B cell (primary cell): ENCODE results near the gene TBX21. TPM values are rescaled to one million over a fixed set of nuclear protein-coding genes. Genes with fewer than 3 reads are reported as not detected.

Experiments
- ATAC-seq: fragments of 200-7000 bp; cut with Tn5 transposase; one replicate; pipeline ENCODE4 v1.10.0; 2021; ENCODE audit warnings: low read depth, mild to moderate bottlenecking, moderate number of reproducible peaks, moderate library complexity
- CTCF ChIA-PET: fragments of 350-600 bp; sonication (Branson Sonifier 250); formaldehyde crosslinking; loops from one replicate; lab custom pipeline; 2021; ENCODE audit warnings: antibody characterized with exemption, inconsistent platforms; lab: Charles Lee
- POLR2A ChIA-PET: fragments of 350-600 bp; sonication (Branson Sonifier 250); formaldehyde crosslinking; loops from one replicate; lab custom pipeline; 2021; ENCODE audit warnings: antibody characterized with exemption; lab: Charles Lee
- DNase-seq: peaks from one replicate; pipeline ENCODE4 v3.0.0; 2013
- H2AFZ ChIP-seq: 2 replicates; pipeline ENCODE4 v1.6.1; 2012; ENCODE audit warnings: mild to moderate bottlenecking, low read depth, low read length; ENCODE audit not compliant: insufficient read depth, poor library complexity, severe bottlenecking
- H3K27ac ChIP-seq, 2 donors: 1 replicate in 1 of 2; 2 replicates in 1 of 2; pipeline ENCODE4 v1.5.1; 2012 to 2013; ENCODE audit warnings: low read length in 2 of 2, mild to moderate bottlenecking in 2 of 2, moderate library complexity in 1 of 2
- H3K27me3 ChIP-seq, 4 experiments: fragments of 200-600 bp in 1 of 4; sonication (generic) in 1 of 4; replicated peaks in 1 of 4; 1 replicate in 2 of 4; 2 replicates in 2 of 4; pipeline versions ENCODE4 v1.6.1 to v1.7.0; 2013 to 2016; ENCODE audit warnings: low read length in 3 of 4, mild to moderate bottlenecking in 2 of 4, mixed read lengths in 1 of 4, moderate library complexity in 1 of 4; ENCODE audit not compliant: insufficient read depth in 4 of 4, control insufficient read depth in 3 of 4; ENCODE audit errors: control extremely low read depth in 1 of 4
- H3K36me3 ChIP-seq, 2 experiments: replicated peaks in 1 of 2; 1 replicate in 1 of 2; 2 replicates in 1 of 2; pipeline versions ENCODE4 v1.6.1 to v1.7.1; 2013; ENCODE audit warnings: low read length in 1 of 2; ENCODE audit not compliant: insufficient read depth in 2 of 2, control insufficient read depth in 1 of 2; ENCODE audit errors: control extremely low read depth in 1 of 2, extremely low read depth in 1 of 2
- H3K4me1 ChIP-seq, 2 donors: fragments of 200-600 bp in 1 of 2; sonication (generic) in 1 of 2; 1 replicate in 1 of 2; 2 replicates in 1 of 2; pipeline versions ENCODE4 v1.5.1 to v1.6.1; 2013 to 2017; ENCODE audit warnings: low read length in 2 of 2; ENCODE audit not compliant: control insufficient read depth in 2 of 2, insufficient read depth in 2 of 2
- H3K4me2 ChIP-seq: replicated peaks from 2 replicates; pipeline ENCODE3; 2012; ENCODE audit warnings: mild to moderate bottlenecking, low read depth, low read length; ENCODE audit not compliant: poor library complexity, severe bottlenecking
- H3K4me3 ChIP-seq, 5 experiments: fragments of 200-600 bp in 1 of 5; sonication (generic) in 1 of 5; 1 replicate in 3 of 5; 2 replicates in 2 of 5; pipeline versions ENCODE4 v1.5.1 to v1.7.0; 2011 to 2016; ENCODE audit warnings: low read length in 4 of 5, mild to moderate bottlenecking in 4 of 5, low read depth in 2 of 5, control low read depth in 1 of 5, moderate library complexity in 1 of 5; ENCODE audit not compliant: insufficient read depth in 1 of 5; ENCODE audit errors: control extremely low read depth in 1 of 5, extremely low read depth in 1 of 5
- H3K79me2 ChIP-seq: fragments of 200-600 bp; sonication (generic); one replicate; pipeline ENCODE4 v1.6.0; 2016; ENCODE audit warnings: low read length; ENCODE audit not compliant: control insufficient read depth, insufficient read depth
- H3K9ac ChIP-seq: fragments of 200-600 bp; sonication (generic); 2 replicates; pipeline ENCODE4 v1.6.1; 2017; ENCODE audit warnings: mild to moderate bottlenecking, low read length, moderate library complexity
- H3K9me3 ChIP-seq, 3 donors: one replicate each; pipeline versions ENCODE4 v1.6.1 to v1.7.1; 2013; ENCODE audit warnings: low read length in 2 of 3; ENCODE audit not compliant: control insufficient read depth in 2 of 3, insufficient read depth in 1 of 3; ENCODE audit errors: control extremely low read depth in 1 of 3
- H4K20me1 ChIP-seq: 2 replicates; pipeline ENCODE4 v1.6.0; 2012; ENCODE audit warnings: mild to moderate bottlenecking, low read length; ENCODE audit not compliant: insufficient read depth, control insufficient read depth, poor library complexity, severe bottlenecking
- H3K27ac Mint-ChIP-seq: one replicate; pipeline ENCODE4 v1.8.0; 2021; ENCODE audit warnings: mixed read lengths
- H3K27me3 Mint-ChIP-seq: one replicate; pipeline ENCODE4 v1.8.0; 2021; ENCODE audit warnings: mixed read lengths
- H3K4me1 Mint-ChIP-seq: one replicate; pipeline ENCODE4 v1.8.0; 2021; ENCODE audit warnings: mixed read lengths
- H3K4me3 Mint-ChIP-seq: one replicate; pipeline ENCODE4 v1.8.0; 2021; ENCODE audit warnings: mixed read lengths
- H3K9me3 Mint-ChIP-seq: one replicate; pipeline ENCODE4 v1.8.0; 2022; ENCODE audit warnings: mixed read lengths; ENCODE audit not compliant: insufficient read depth
- EZH2 ChIP-seq: IDR thresholded peaks from 2 replicates; pipeline ENCODE4 v1.6.1; 2012; ENCODE audit warnings: borderline replicate concordance, low read depth, mild to moderate bottlenecking, moderate library complexity, low read length; ENCODE audit not compliant: insufficient read depth, poor library complexity, severe bottlenecking
- WGBS: methylation state at CpG from one replicate; pipeline ENCODE4 v1.1.5; 2013; ENCODE audit warnings: missing lambda C conversion rate; ENCODE audit not compliant: insufficient coverage; 5-methylcytosine and 5-hydroxymethylcytosine counted together
- intact Hi-C: fragments of 100-400 bp; cut with micrococcal nuclease; formaldehyde crosslinking; loops from one replicate; pipeline ENCODE4 v1.10.0; 2022
- polyA plus RNA-seq: library from polyadenylated mRNA; depleted of rRNA; stranded (reverse); fragments of >200 nt; gene quantifications from 2 replicates; pipeline ENCODE4 v1.2.3, GENCODE V29; 2012
- total RNA-seq, 2 donors: library from RNA; stranded (reverse); fragments of 120-200 nt in 1 of 2; gene quantifications; 1 replicate in 1 of 2; 2 replicates in 1 of 2; pipeline versions ENCODE4 v1.2.3 to v1.2.4, GENCODE V29; 2013 to 2022
- TF ChIP-seq, protein P1 (sequence below): fragments of 200-600 bp; IDR thresholded peaks from one replicate; pipeline ENCODE4 v1.8.0; 2022; ENCODE audit warnings: antibody characterized with exemption, mild to moderate bottlenecking

The TBX21 gene
- total and polyA plus RNA-seq, 2 donors (not counting 1 experiment from before 2014, with no cell fraction given), result 10.8 TPM

DNA sequence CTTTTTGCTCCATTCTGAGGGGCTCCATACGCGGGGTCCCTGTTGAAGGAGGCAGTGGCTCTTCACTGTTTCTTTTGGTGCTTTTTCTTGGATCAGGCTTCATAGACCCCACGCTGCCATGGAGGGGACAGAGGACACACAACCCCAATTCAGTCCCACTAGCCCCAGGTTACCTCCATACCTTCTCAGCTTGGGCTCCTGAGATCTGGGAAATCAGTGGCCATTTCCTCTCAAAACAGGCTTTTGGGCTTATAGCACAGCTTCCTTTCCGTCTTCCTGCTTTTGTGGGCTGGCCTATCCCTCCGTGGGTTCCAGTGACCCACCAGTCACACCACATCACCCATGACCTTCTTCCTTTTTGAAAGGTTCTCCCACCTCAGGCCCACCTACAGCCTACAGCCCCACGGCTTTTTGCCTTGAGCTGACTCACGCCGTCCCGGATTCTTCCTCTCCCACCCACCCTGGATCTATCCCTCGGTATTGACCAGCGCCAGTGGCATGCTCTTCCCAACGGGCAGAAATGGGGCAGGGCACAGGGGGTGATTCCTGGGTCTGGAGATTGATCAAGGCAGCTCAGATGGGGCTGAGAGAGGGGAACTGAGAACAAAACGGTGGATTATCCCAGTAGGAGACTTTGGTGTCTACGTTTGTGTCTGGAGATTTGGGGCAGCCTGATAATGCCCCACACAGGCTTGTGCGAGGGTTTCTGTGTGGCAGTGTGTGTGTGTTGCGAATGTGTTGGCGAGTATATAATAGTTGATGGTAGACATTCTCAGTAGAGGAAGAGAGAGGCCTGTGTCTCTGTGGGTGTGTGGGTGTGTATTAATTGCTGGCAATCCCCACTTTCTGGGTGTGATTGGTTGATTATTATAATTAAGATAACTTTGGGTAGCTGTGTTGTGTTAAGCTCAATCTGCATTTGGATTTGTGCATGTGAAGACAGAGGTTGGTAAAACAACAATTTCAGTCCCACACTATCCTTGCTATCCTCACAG, 3.8 kb downstream of the TBX21 start:
- ATAC-seq (no peak), DNase-seq (no peak)
- no peaks in the 10 kb centered on the region for H4K20me1 ChIP-seq
- Mint-ChIP-seq H3K9me3 (no peaks in the 10 kb centered on the region), H3K27me3 (no peaks in the 10 kb centered on the region), H3K4me1 (peaks cover 64% of the 10 kb centered on the region), H3K4me3 (peak overlapping the region; percentile 59), H3K27ac (peak overlapping the region; percentile 83)
- no peaks in the 10 kb centered on the region for H3K9me3 ChIP-seq
- ChIA-PET POLR2A (interaction anchor here (0.9 kb wide), 1 partner anchor 43 kb away, joined by 8 read pairs; the partner anchor contains the start of gene TBKBP1), CTCF (interaction anchor here (0.8 to 2.8 kb wide), 3 partner anchors 18 to 72 kb away, joined by 3 to 12 read pairs (median 3); no protein-coding TSS in a partner anchor)
- peak overlapping the region; percentile 91 for H3K4me2 ChIP-seq
- H3K9ac ChIP-seq, result no peak overlapping the region
- no peaks in the 10 kb centered on the region for H3K36me3 ChIP-seq
- TF ChIP-seq, protein P1, sequence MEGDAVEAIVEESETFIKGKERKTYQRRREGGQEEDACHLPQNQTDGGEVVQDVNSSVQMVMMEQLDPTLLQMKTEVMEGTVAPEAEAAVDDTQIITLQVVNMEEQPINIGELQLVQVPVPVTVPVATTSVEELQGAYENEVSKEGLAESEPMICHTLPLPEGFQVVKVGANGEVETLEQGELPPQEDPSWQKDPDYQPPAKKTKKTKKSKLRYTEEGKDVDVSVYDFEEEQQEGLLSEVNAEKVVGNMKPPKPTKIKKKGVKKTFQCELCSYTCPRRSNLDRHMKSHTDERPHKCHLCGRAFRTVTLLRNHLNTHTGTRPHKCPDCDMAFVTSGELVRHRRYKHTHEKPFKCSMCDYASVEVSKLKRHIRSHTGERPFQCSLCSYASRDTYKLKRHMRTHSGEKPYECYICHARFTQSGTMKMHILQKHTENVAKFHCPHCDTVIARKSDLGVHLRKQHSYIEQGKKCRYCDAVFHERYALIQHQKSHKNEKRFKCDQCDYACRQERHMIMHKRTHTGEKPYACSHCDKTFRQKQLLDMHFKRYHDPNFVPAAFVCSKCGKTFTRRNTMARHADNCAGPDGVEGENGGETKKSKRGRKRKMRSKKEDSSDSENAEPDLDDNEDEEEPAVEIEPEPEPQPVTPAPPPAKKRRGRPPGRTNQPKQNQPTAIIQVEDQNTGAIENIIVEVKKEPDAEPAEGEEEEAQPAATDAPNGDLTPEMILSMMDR, result no peak
- TF ChIP-seq EZH2, result no peak
- no peak overlapping the region for H3K27ac ChIP-seq
- H3K27me3 ChIP-seq, result peaks cover 0 to 2% (median 0%) of the 10 kb centered on the region in 4 experiments
- peaks cover 31 to 49% of the 10 kb centered on the region in 2 donors for H3K4me1 ChIP-seq
- intact Hi-C loops, result no loop called here
- no peak overlapping the region for H2AFZ ChIP-seq
- WGBS, result 82% methylated on average over 12 of the region's 17 CpGs
- peaks cover 16% of the 10 kb centered on the region for H3K79me2 ChIP-seq
- H3K4me3 ChIP-seq, result peak overlapping the region in 1 of 5 experiments; percentile 7
